Muscle of arm (tissue), 12 donors: ENCODE measurements around the gene NXN. TPM values are rescaled to one million over a fixed set of nuclear protein-coding genes. Genes with fewer than 3 reads are reported as not detected.
"Not testable (repeated sequence)": the region's sequence is repeated elsewhere in the genome, so short reads cannot be mapped to it uniquely, and the experiment has no call there.

ENCODE experiments used
- DNase-seq: peaks from one replicate; pipeline ENCODE4 v3.0.0-alpha.2; 2013
- polyA plus RNA-seq, 12 donors: library from polyadenylated mRNA; unstranded; fragments of 120-200 nt; gene quantifications; one replicate each; pipeline ENCODE4 v1.2.1, GENCODE V29; 2013; ENCODE audit not compliant: insufficient read length in 12 of 12

NXN gene
- polyA plus RNA-seq, 12 donors, result 46.4 to 92.7 (median 52.4) TPM; not detected in 1

- no peak for DNase-seq
Observed at GRCh38 chr17:957856-958421, 21.6 kb downstream of the NXN start.

- no peak for DNase-seq
Observed at GRCh38 chr17:956905-957304, 22.7 kb downstream of the NXN start.

GRCh38 chr17:954431-955164 lies 25.0 kb downstream of the NXN start:
- DNase-seq, result peak; percentile 55

DNA sequence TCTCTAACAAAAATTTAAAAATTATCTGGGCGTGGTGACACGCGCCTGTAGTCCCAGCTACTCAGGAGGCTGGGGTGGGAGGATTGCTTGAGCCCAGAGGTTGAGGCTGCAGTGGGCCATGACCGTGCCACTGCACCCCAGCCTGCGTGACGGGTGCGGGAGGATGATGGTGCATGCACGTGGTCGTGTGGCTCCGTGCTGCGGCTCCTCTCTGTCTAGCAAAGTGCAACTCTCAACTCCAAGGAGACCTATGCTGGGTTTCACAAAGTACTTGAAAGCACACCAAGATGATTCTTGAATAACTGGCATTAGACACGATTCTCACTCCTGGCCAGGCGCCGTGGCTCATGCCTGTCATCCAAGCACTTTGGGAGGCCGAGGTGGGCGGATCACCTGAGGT lies 25.8 kb downstream of the NXN start:
- no peak for DNase-seq

GRCh38 chr17:952592-952991 lies 27.0 kb downstream of the NXN start:
- DNase-seq, result not testable (repeated sequence)

DNA sequence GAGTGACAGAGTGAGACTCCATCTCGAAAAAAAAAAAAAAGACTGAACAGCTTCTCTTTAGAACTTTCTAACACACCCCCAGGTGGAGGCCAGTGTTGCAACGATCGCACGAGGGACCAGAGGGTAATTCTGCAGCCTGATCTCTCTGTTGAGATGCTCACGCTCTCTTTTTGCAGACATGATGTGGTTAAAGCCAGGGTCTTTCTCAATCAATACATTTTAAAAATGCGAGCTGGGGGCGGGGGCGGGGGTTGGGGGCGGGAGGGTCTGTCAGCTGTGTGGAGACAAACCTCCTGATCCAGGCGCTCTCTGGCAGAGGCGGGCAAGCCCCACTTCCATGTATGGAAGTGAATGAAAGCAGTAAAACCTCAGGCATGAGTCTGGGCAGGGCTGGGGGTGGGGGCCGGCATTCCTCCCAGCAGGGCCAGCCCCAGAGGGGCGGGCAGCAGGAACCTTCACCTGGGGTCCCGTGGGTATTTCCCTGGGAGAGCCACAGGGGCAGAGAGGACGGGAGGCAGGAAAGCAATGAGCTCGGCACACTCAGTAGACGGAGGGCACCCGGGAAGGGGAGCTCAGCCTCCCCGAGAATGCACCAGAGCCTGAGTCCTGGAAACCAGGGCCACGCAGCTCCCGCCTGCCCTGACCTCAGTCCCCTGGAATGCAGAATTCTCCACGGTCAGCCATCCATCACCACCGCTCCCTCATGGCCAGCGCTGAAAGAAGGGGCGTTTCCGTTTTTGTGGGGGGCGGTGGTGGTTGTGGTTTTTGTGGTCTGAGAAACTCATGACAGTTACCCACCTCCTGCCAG lies 28.0 kb downstream of the NXN start:
- no peak for DNase-seq

- DNase-seq, result no peak
Observed at GRCh38 chr17:949623-950303, 29.8 kb downstream of the NXN start.

DNA sequence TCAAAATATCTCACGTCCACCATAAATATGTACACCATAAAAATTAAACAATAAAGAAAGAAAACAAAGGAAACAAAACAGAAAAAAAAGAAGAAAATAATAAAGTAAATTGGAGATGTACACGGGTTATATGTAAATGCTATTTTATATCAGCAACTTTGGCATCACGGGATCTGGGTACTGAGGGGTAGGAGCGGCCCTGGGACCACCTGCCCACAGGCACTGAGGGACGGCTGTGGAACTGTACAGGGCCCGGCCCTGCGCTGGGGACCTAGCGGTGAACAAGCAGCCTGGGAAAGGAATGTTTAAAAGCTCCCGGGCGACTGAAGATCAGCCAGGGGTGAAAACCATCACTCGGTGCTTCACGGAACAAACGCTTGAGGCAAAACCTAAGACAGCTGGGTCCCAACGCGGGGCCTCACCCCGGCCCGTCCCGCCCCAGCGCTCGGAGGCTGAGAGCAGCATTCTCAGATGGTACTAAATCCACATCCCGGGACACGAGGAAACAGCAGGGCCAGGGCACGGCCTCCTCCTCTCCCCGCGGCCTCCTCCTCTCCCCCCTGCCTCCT lies 31.2 kb downstream of the NXN start:
- peak; percentile 61 for DNase-seq

DNA sequence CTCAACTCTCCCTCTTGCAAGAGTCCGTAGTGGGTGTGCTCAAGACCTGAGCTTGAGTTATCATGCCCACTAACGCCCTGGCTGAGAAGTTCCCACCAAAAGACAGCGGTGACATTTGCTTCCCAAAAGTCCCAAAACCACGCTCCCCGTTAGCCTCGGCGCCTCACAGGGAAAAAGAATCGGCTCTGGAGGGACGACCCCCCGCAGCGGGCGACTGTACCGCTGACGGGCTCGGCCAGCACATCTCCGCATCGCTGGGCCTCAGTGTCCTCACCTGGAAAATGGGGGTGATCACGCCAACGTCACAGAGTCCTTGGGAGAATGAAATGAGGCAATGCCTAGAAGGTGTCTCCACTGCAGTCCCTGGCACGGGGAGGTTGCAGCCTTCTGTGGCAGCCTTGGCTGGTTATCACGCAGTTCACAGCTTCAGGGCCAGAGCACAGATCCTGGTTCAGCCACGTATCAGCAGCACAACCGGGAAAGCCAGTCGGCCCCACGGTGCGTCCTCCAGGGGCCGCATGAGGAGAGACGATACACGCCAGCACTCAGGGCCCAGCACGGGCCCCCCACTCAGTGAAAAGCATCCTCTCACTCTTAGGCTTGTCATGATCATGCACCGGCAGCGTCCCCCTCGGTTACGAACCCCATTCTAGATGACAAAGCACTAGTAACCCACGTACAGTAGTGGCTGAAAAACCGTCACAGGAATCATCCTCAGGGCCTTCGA lies 32.9 kb downstream of the NXN start:
- no peak for DNase-seq

GRCh38 chr17:945672-946071 lies 33.9 kb downstream of the NXN start:
- no peak for DNase-seq

GRCh38 chr17:944266-944826 lies 35.2 kb downstream of the NXN start:
- no peak for DNase-seq

GRCh38 chr17:935485-935884 lies 44.1 kb downstream of the NXN start:
- no peak for DNase-seq

GRCh38 chr17:933312-934073 lies 46.1 kb downstream of the NXN start:
- DNase-seq, result no peak

GRCh38 chr17:930258-930657 lies 49.3 kb downstream of the NXN start:
- DNase-seq, result no peak

GRCh38 chr17:929586-929985 lies 50.0 kb downstream of the NXN start:
- peak; percentile 73 for DNase-seq

DNA sequence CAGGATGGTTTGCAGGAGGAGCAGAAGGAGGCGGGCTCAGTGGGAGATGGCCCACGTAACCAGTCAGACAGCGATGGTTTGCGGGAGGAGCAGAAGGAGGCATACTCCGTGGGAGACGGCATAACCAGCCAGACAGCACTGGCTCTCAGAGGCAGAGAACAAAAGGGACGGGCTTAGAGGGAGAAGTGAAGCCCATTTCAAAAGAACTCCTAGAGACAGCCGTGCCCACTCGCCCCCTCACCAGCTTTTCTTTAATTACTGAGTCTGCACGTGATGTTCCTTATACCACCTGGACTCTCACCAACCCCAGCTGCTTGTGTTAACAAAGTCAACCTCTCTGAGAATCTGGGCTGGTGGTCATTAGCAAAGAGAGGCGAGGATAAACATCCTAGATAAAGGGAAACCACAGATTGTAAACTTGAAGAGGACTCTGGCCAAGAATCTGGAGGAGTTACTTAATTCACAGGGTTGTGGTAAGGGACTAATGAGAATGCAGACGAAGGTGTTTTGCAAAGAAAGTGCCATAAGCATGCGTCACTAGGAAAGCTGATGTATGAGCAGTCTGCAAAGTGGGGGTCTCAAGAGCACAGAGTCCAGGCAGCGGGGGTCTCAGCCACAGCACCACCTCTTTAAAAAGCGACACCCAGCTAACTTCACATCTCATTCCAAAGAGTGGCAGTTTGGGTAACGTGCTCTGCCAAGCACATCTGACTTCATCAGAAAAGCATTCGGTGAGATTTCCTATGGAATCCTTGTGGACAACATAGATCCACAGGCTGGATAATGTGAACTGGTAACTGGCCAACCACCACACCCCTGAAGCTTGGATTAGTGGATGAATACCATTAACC lies 51.7 kb downstream of the NXN start:
- peak; percentile 63 for DNase-seq

- no peak for DNase-seq
Observed at GRCh38 chr17:925817-926216, 53.8 kb downstream of the NXN start.

- no peak for DNase-seq
Observed at GRCh38 chr17:924711-925475, 54.7 kb downstream of the NXN start.
